ENCODE results near the gene RNF44. TPM values are rescaled to one million over a fixed set of nuclear protein-coding genes. Genes with fewer than 3 reads are reported as not detected.

Gene RNF44
- total RNA-seq, 1 donor from 2014 or later: 11.7 TPM

GRCh38 chr5:176542596-176543427 is 5.6 kb upstream of the RNF44 start:
- no peak overlapping the region for H3K27ac ChIP-seq
- peak overlapping the region; percentile 75 for H2AFZ ChIP-seq (replicated peaks)
- Mint-ChIP-seq H3K4me1 (peaks cover 35% of the 10 kb centered on the region), H3K4me3 (peak overlapping the region; percentile 86), H3K27ac (no peak overlapping the region), H3K9me3 (no peaks in the 10 kb centered on the region), H3K27me3 (ENCODE audit: insufficient read depth, low read depth) (peaks cover 26% of the 10 kb centered on the region), H3K36me3 (no peaks in the 10 kb centered on the region)
- TF ChIP-seq EZH2phosphoT487 (IDR thresholded peaks at IDR 0.05) (peak; percentile 69), EZH2 (IDR thresholded peaks at IDR 0.05) (peak; percentile 71), CTCF (IDR thresholded peaks at IDR 0.05) (peak; percentile 26)
- no peaks in the 10 kb centered on the region for H3K79me2 ChIP-seq (ENCODE audit: low read depth)
- no peak overlapping the region for H3K9ac ChIP-seq
- no peaks in the 10 kb centered on the region for H3K9me3 ChIP-seq (ENCODE audit: low read depth)
- H3K27me3 ChIP-seq: peaks cover 46% of the 10 kb centered on the region
- H4K20me1 ChIP-seq (ENCODE audit: low read depth): no peaks in the 10 kb centered on the region
- DNase-seq (ENCODE audit: low spot score): peak; percentile 87
- H3K4me2 ChIP-seq: peak overlapping the region; percentile 93
- peak overlapping the region; percentile 56 for H3K4me3 ChIP-seq
- H3K36me3 ChIP-seq: no peaks in the 10 kb centered on the region
- peaks cover 26% of the 10 kb centered on the region for H3F3A ChIP-seq (ENCODE audit: low read depth)
- peaks cover 22% of the 10 kb centered on the region for H3K4me1 ChIP-seq

- Histone ChIP-seq H3K79me2 (ENCODE audit: low read depth) (no peaks in the 10 kb centered on the region), H3K4me3 (peak overlapping the region; percentile 56), H3F3A (ENCODE audit: low read depth) (peaks cover 29% of the 10 kb centered on the region), H2AFZ (replicated peaks) (peak overlapping the region; percentile 75), H3K27me3 (peaks cover 46% of the 10 kb centered on the region), H4K20me1 (ENCODE audit: low read depth) (no peaks in the 10 kb centered on the region), H3K9ac (no peak overlapping the region), H3K4me2 (peak overlapping the region; percentile 93), H3K27ac (no peak overlapping the region), H3K36me3 (no peaks in the 10 kb centered on the region), H3K9me3 (ENCODE audit: low read depth) (no peaks in the 10 kb centered on the region), H3K4me1 (peaks cover 22% of the 10 kb centered on the region)
- H3K27me3 Mint-ChIP-seq (ENCODE audit: insufficient read depth, low read depth): peaks cover 26% of the 10 kb centered on the region
- no peak for DNase-seq (ENCODE audit: low spot score)
- H3K27ac Mint-ChIP-seq: no peak overlapping the region
- TF ChIP-seq EZH2 (IDR thresholded peaks at IDR 0.05) (no peak), EZH2phosphoT487 (IDR thresholded peaks at IDR 0.05) (no peak), CTCF (IDR thresholded peaks at IDR 0.05) (no peak)
- peak overlapping the region; percentile 86 for H3K4me3 Mint-ChIP-seq
- no peaks in the 10 kb centered on the region for H3K9me3 Mint-ChIP-seq
- peaks cover 36% of the 10 kb centered on the region for H3K4me1 Mint-ChIP-seq
- no peaks in the 10 kb centered on the region for H3K36me3 Mint-ChIP-seq
Measured at GRCh38 chr5:176542135-176542595, 5.0 kb upstream of the RNF44 start.

- TF ChIP-seq CTCF (IDR thresholded peaks at IDR 0.05) (no peak), EZH2phosphoT487 (IDR thresholded peaks at IDR 0.05) (no peak), EZH2 (IDR thresholded peaks at IDR 0.05) (no peak)
- Histone ChIP-seq H3K27ac (no peak overlapping the region), H3K4me3 (no peak overlapping the region), H3K27me3 (peaks cover 46% of the 10 kb centered on the region), H3K9me3 (ENCODE audit: low read depth) (no peaks in the 10 kb centered on the region), H3K9ac (no peak overlapping the region), H2AFZ (replicated peaks) (no peak overlapping the region), H3K4me2 (peak overlapping the region; percentile 21), H3F3A (ENCODE audit: low read depth) (peaks cover 29% of the 10 kb centered on the region), H4K20me1 (ENCODE audit: low read depth) (no peaks in the 10 kb centered on the region), H3K4me1 (peaks cover 22% of the 10 kb centered on the region), H3K36me3 (no peaks in the 10 kb centered on the region), H3K79me2 (ENCODE audit: low read depth) (peaks cover 5% of the 10 kb centered on the region)
- peak; percentile 62 for DNase-seq (ENCODE audit: low spot score)
- Mint-ChIP-seq H3K36me3 (no peaks in the 10 kb centered on the region), H3K9me3 (no peaks in the 10 kb centered on the region), H3K27me3 (ENCODE audit: insufficient read depth, low read depth) (peaks cover 26% of the 10 kb centered on the region), H3K4me3 (peak overlapping the region; percentile 86), H3K4me1 (peaks cover 36% of the 10 kb centered on the region), H3K27ac (no peak overlapping the region)
Measured at GRCh38 chr5:176541338-176542134, 4.3 kb upstream of the RNF44 start.

Measured in neural progenitor cell (in vitro differentiated cells).